ENCODE data around the gene MSANTD3. TPM values are rescaled to one million over a fixed set of nuclear protein-coding genes. Genes with fewer than 3 reads are reported as not detected.
"Not testable (repeated sequence)": the region's sequence is repeated elsewhere in the genome, so short reads cannot be mapped to it uniquely, and the experiment has no call there.

The MSANTD3 gene
- total and polyA plus RNA-seq, 5 experiments from 2014 or later = 3.5 to 12.9 (median 5.9) TPM

DNA sequence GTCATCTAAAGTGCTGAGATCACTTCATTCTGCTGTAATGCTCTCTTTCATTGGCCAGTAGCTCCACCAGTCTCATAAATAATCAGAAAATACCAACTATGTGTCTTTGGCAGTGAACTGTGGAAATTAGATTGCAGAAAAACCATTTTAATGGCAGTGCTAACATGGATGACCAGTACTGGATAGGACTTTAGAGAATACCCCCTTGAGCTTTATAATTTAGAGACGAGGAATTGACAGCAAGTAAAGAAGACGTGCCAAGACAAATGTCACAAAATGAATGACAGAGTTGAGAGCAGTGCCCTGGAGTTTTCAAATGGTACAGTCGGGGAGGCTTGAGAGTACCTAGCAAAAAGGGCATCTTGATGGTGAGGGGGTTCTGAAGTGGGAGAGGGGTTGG is 5.8 kb downstream of the MSANTD3 start:
- ATAC-seq = no peak
- POLR2A ChIA-PET = no interaction called here
- no peak overlapping the region for H3K27ac Mint-ChIP-seq
- H3K27me3 Mint-ChIP-seq = no peaks in the 10 kb centered on the region
- no peak for DNase-seq
- H3K9me3 Mint-ChIP-seq = no peaks in the 10 kb centered on the region
- no peak overlapping the region for H3K4me3 Mint-ChIP-seq
- peaks cover 0 to 3% (median 0%) of the 10 kb centered on the region in 3 donors for H3K36me3 Mint-ChIP-seq
- peaks cover 20 to 40% (median 33%) of the 10 kb centered on the region in 4 donors for H3K4me1 Mint-ChIP-seq

DNA sequence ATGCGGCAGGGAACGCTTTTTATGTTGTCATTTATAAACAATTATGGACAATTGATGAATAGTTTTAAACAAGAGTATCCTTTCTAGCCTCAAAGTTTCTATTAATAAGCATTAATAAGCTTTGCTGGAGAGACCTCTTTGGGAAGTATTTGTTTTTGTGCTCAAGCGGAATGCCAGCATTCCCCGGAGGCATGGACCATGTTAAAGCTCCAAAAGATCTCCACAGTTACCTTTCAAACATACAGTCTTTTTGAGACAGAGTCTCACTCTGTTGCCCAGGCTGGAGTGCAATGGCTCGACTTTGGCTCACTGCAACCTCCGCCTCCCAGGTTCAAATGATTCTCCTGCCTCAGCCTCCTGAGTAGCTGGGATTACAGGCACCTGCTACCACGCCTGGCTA is 9.6 kb downstream of the MSANTD3 start:
- ATAC-seq = no peak
- POLR2A ChIA-PET = no interaction called here
- Mint-ChIP-seq H3K4me1 (peaks cover 0 to 19% (median 12%) of the 10 kb centered on the region in 4 donors), H3K4me3 (no peak overlapping the region), H3K36me3 (peaks cover 0 to 6% (median under 1%) of the 10 kb centered on the region in 3 donors), H3K9me3 (no peaks in the 10 kb centered on the region), H3K27ac (peak overlapping the region in 1 of 10 donors; percentile 36), H3K27me3 (no peaks in the 10 kb centered on the region)
- DNase-seq = no peak

DNA sequence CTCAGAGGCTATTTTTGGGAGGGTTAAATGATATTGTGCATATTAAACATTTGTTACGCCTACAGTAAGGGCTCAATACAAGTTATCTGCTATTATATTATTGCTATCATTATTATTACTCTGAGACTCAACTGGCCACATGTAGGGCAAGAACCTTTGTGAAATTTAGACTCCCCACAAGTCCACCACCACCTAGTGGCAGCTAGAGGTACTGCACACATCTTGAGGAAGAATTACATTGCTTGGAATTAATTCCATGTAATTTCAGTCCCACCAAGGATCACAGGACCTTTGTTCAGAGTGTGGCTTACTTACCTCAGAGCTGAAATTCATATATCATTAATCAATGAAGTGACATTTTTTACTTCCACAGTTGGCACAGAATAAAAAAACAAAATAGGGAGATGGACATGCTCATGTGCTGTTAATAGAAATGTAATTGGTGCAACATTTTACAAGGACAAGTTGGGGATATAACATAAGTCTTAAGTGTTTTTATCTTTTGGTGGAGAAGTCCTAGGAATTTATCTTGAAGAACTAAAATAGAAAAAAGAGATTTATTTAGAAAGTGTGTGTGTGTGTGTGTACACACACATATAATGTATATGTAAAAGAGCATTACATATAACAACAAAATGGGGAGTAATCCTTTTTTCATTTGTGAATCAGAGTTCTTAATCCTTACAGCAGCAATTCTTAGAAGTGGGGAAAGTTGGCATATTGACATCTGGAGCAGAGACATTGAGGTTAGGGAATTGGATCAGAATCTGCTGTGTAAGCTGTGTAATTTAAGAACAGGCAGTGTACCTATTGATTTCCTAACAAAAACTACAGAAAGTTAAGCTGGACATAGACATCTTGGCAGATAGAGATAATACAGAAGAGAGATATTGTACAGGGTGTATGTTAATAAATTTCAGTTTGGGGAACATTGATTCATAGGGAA is 11.2 kb downstream of the MSANTD3 start:
- no peak overlapping the region for H3K27ac Mint-ChIP-seq
- no peak overlapping the region for H3K4me3 Mint-ChIP-seq
- H3K9me3 Mint-ChIP-seq = no peaks in the 10 kb centered on the region
- H3K4me1 Mint-ChIP-seq = peaks cover 0 to 18% (median 7%) of the 10 kb centered on the region in 4 donors
- H3K27me3 Mint-ChIP-seq = no peaks in the 10 kb centered on the region
- peak in 1 of 2 donors; percentile 52 for ATAC-seq
- peaks cover 0 to 14% (median 14%) of the 10 kb centered on the region in 3 donors for H3K36me3 Mint-ChIP-seq
- POLR2A ChIA-PET = no interaction called here
- DNase-seq = peak; percentile 32 to 81 (median 62)

DNA sequence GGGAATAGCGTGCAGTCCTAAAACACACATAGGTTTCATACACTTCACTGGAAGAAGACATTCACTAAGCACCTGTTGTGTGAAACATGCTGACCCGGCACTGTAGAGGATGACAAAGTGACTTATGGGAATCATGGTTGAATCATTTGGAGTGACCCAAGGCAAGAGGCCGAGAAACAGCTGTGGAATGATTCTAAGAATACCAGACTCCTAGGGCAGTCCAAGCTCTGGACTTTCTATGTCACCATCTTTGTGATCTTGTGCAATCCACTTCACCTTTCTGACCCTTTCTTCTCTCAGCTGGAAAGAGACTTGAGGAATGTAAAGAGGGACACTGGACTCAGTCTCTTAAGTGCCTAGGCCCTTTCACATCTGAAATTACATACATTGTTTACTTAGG is 13.1 kb downstream of the MSANTD3 start:
- Mint-ChIP-seq H3K27ac (no peak overlapping the region), H3K27me3 (no peaks in the 10 kb centered on the region), H3K4me1 (peaks cover 3 to 13% (median 6%) of the 10 kb centered on the region in 4 donors), H3K36me3 (peaks cover 0 to 28% (median 14%) of the 10 kb centered on the region in 3 donors), H3K9me3 (no peaks in the 10 kb centered on the region), H3K4me3 (no peak overlapping the region)
- POLR2A ChIA-PET = no interaction called here
- DNase-seq = no peak
- ATAC-seq = no peak

DNA sequence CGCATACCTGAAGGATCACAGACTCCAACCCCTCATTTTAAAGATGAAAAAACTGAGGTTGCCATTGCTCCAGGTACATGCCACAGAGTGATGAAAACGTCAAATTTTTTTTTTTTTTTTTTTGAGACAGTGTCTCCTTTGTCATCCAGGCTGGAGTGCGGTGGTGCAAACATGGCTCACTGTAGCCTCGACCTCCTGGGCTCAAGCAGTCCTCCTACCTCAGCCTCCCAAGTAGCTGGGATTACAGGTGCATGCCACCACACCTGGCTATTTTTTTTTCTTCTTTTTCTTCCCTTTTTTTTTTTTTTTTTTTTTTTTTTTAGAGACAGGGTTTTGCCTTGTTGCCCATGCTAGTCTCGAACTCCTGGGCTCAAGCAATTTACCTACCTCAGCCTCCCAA is 13.5 kb downstream of the MSANTD3 start:
- ATAC-seq, DNase-seq, H3K4me3 Mint-ChIP-seq, POLR2A ChIA-PET, H3K27me3 Mint-ChIP-seq, H3K9me3 Mint-ChIP-seq, H3K27ac Mint-ChIP-seq: not testable (repeated sequence)
- Mint-ChIP-seq H3K4me1 (peaks cover 3 to 13% (median 6%) of the 10 kb centered on the region in 4 donors), H3K36me3 (peaks cover 0 to 29% (median 14%) of the 10 kb centered on the region in 3 donors)

DNA sequence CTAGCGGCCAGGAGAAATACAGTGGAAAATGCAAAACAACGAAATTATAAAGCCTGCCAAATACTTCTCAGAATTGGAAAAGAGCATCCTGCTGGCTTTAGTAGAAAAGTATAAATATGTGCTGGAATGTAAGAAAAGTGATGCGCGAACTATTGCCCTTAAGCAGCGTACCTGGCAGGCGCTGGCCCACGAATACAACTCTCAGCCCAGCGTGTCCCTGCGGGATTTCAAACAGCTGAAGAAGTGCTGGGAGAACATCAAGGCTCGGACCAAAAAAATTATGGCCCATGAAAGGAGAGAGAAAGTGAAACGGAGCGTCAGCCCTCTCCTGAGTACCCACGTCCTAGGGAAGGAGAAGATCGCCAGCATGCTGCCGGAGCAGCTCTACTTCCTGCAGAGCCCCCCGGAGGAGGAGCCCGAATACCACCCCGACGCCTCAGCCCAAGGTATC is 15.0 kb downstream of the MSANTD3 start:
- no peak for DNase-seq
- POLR2A ChIA-PET = no interaction called here
- Mint-ChIP-seq H3K27ac (no peak overlapping the region), H3K27me3 (no peaks in the 10 kb centered on the region), H3K4me3 (peak overlapping the region in 2 of 10 donors; percentile 29 to 36), H3K36me3 (peaks cover 0 to 39% (median 19%) of the 10 kb centered on the region in 3 donors), H3K9me3 (no peaks in the 10 kb centered on the region), H3K4me1 (peaks cover 3 to 13% (median 6%) of the 10 kb centered on the region in 4 donors)
- ATAC-seq = no peak

DNA sequence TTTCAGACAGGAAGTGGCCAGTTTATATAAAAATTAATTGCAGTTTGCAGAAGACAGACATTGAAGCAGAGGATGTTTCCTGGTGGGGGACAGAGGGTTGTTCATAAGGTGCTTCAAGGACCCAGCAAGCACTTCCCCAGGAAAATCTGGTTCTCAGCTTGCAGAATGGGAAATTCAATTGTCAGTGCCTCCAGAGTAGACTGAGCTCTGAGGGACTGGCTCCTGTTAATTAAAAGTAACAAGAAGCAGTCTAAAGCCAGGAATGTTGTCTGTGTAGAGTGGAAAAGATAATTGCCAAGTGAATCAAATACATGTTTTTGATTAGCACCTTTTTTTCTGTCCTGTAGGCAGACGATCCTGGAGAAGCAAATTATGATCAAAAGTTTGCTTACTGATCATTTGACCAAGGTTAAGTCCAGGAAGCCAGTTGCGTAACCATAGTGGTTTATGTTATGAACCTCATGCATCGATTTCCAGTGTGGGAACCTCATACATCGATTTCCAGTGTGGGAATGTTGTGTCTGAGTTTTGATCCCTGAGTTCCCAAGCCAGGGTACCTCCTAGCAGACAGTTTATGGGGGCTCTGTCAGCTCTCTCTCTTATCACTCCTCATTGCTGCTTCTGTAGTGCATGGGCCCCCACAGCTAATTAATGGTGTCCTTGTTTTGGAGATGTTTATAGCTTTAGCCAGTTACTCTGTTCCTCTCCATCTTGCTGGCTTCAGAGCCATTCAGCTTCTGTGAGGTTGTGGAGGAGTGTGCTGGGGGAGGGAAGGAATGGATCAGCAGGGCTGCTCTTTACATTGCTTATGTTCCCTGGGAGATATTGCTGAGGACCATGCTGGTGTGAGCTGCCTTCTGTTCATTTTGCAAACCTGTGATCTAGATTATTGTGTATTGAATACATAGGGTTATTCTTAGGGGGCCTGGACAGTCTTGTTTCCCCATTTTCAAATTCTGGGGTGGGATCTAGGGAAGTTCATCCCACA is 17.1 kb downstream of the MSANTD3 start:
- H3K36me3 Mint-ChIP-seq = peaks cover 0 to 50% (median 21%) of the 10 kb centered on the region in 3 donors
- POLR2A ChIA-PET = no interaction called here
- no peaks in the 10 kb centered on the region for H3K9me3 Mint-ChIP-seq
- H3K27ac Mint-ChIP-seq = peak overlapping the region in 1 of 10 donors; percentile 4
- no peaks in the 10 kb centered on the region for H3K27me3 Mint-ChIP-seq
- no peak overlapping the region for H3K4me3 Mint-ChIP-seq
- H3K4me1 Mint-ChIP-seq = peaks cover 0 to 9% (median 3%) of the 10 kb centered on the region in 4 donors
- DNase-seq (no peak), ATAC-seq (no peak)

DNA sequence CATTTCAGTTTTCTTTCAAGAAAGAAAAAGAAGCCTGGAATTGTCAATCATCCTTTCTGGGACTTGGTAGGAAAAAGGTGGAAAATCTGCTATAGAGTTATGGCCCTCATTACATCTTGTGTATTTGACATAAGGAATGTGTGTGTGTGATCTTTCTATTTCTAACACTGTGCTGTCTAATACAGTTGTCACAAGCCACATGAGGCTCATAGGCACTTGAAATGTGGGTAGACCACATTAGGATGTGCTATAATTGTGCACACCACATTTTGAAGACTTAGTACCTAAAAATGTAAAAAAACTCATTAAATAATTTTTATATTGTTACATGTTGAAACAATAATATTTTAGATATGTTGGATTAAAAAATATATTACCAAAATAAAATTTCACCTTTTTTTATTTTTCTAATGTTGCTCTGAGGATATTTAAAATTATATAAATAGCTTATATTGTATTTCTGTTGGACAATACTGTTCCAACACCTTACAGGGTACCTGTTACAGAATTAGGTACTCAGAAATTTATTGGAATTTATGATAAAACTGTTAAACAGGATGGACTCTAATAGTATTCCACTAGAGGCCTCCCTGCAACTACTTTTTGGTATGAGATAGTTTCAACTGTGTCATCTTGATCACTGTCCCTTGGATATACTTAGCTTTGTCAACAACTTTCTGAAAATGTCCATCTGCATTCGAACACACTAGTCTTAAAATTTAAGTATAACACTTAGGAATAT is 18.4 kb downstream of the MSANTD3 start:
- Mint-ChIP-seq H3K4me3 (no peak overlapping the region), H3K36me3 (peaks cover 0 to 57% (median 22%) of the 10 kb centered on the region in 3 donors), H3K27ac (no peak overlapping the region), H3K27me3 (no peaks in the 10 kb centered on the region), H3K9me3 (no peaks in the 10 kb centered on the region), H3K4me1 (peaks cover 0 to 10% (median 6%) of the 10 kb centered on the region in 4 donors)
- POLR2A ChIA-PET = no interaction called here
- DNase-seq (no peak), ATAC-seq (no peak)

DNA sequence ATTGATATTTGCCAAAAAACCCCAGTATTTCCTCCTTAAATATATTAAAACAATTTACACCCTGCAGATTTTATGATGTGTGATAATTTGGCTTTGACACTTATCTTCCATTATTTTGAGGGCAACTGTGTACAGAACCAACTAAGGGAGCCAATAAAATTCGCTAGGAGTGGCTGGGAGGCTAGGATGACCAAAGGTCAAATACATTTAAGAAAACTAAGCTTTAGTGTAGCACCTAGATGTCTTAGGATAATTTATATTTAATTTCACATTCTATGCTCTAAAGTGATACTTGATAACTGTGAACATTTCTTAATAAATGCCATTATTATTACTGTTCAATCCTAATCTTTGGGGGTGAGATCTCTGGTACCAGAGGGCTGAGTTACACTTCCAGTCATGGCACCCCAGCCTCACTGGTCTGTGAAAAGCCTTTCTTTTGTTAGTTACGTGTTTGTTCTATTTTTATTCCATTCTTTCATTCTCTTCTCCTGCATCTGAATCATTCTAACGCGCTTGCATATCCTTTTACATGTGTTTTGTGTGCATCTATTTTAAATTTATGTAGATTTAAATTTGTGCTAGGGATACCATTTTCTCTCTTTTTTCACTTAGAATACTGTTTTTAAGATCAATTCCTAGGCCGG is 19.1 kb downstream of the MSANTD3 start:
- POLR2A ChIA-PET = no interaction called here
- peaks cover 0 to 10% (median 6%) of the 10 kb centered on the region in 4 donors for H3K4me1 Mint-ChIP-seq
- ATAC-seq (no peak), DNase-seq (no peak)
- peaks cover 0 to 64% (median 29%) of the 10 kb centered on the region in 3 donors for H3K36me3 Mint-ChIP-seq
- H3K27me3 Mint-ChIP-seq = no peaks in the 10 kb centered on the region
- H3K9me3 Mint-ChIP-seq = no peaks in the 10 kb centered on the region
- H3K27ac Mint-ChIP-seq = peak overlapping the region in 1 of 10 donors; percentile 17
- no peak overlapping the region for H3K4me3 Mint-ChIP-seq

DNA sequence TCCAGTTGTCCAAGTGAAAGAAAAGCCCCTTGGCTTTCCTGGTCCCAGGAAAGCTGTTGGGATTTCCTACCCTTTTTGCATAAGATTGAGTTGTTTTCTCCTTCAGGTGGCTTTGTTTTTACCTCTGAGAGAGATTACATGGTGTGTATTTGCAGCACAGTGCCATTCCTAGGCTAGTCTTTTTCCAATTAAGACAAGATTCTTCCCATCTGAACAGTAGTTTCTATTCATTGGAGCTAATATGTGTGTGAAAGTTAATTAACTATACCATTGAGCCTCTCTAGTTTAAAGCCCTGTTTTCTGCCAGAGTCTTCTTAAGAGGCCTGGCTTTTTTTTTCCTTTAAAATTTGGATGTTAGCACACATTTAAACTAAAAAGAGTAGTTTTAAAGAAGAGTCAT is 20.1 kb downstream of the MSANTD3 start:
- no peak for ATAC-seq
- Mint-ChIP-seq H3K27me3 (no peaks in the 10 kb centered on the region), H3K27ac (no peak overlapping the region), H3K4me1 (peaks cover 0 to 10% (median 5%) of the 10 kb centered on the region in 4 donors), H3K9me3 (peaks cover 0 to 1% (median 0%) of the 10 kb centered on the region in 9 donors), H3K4me3 (no peak overlapping the region), H3K36me3 (peaks cover 0 to 68% (median 36%) of the 10 kb centered on the region in 3 donors)
- DNase-seq = no peak
- POLR2A ChIA-PET = no interaction called here

DNA sequence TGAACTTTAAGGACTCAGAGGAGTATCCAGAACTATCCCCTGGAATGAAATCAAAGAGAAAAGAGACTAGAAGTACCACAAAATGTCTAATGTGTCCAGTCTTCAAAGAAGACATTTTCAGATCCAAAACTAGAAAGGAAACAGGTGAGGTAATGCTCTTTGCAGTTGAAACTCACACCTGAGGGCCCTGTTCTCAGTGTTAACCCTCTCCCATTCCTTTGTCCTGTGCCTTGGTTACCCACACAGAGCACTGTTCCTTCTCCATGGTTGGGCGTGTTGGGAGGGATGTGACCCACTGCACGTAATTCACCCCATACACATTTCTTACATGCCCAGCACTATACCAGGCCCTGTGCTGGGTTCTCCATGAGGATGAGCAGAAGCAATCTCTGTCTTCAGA is 21.3 kb downstream of the MSANTD3 start:
- DNase-seq (no peak), ATAC-seq (no peak)
- peaks cover 0 to 2% (median 0%) of the 10 kb centered on the region in 9 donors for H3K9me3 Mint-ChIP-seq
- POLR2A ChIA-PET = no interaction called here
- peaks cover 0 to 10% (median 5%) of the 10 kb centered on the region in 4 donors for H3K4me1 Mint-ChIP-seq
- H3K27ac Mint-ChIP-seq = no peak overlapping the region
- H3K27me3 Mint-ChIP-seq = no peaks in the 10 kb centered on the region
- no peak overlapping the region for H3K4me3 Mint-ChIP-seq
- H3K36me3 Mint-ChIP-seq = peaks cover 0 to 67% (median 43%) of the 10 kb centered on the region in 3 donors

Measured in naive thymus-derived CD8-positive, alpha-beta T cell (primary cell).